ENCODE results near the gene COQ10A. TPM values are rescaled to one million over a fixed set of nuclear protein-coding genes. Genes with fewer than 3 reads are reported as not detected.

The COQ10A gene
- total and polyA plus RNA-seq, 2 of the 13 experiments (the other 11 are each of a cell fraction or from before 2014, with no cell fraction given) = 21.0 to 37.3 TPM

GRCh38 chr12:56315622-56316473, 49.1 kb downstream of the COQ10A start, which contains the start of gene CNPY2 (continued):
- TF ChIP-seq CEBPZ (IDR thresholded peaks at IDR 0.05; ENCODE audit: low read length) (no peak), SRSF4 (IDR thresholded peaks at IDR 0.05; ENCODE audit: low read depth, low read length, poor library complexity, severe bottlenecking) (no peak), ZNF432 (CRISPR knock-in tag; IDR thresholded peaks at IDR 0.05; ENCODE audit: borderline replicate concordance) (no peak), PCBP2 (optimal IDR thresholded peaks at IDR 0.05; ENCODE audit: low read depth, low read length, poor library complexity, severe bottlenecking) (no peak), ZNF234 (CRISPR knock-in tag; conservative IDR thresholded peaks at IDR 0.05) (no peak), NR2F1 (CRISPR knock-in tag; IDR thresholded peaks at IDR 0.05) (no peak; a peak in 1 of 4 replicates), TBX2 (CRISPR knock-in tag; IDR thresholded peaks at IDR 0.05; ENCODE audit: borderline replicate concordance) (peak; percentile 91), CBX2 (IDR thresholded peaks at IDR 0.05; ENCODE audit: low read depth, low read length) (no peak), CBX2 (CRISPR knock-in tag; IDR thresholded peaks at IDR 0.05; ENCODE audit: low read depth) (no peak), ZNF570 (CRISPR knock-in tag; IDR thresholded peaks at IDR 0.05; ENCODE audit: borderline replicate concordance) (no peak), IRF1 (CRISPR knock-in tag; IDR thresholded peaks at IDR 0.05; ENCODE audit: low read depth) (no peak), ZNF652 (CRISPR knock-in tag; IDR thresholded peaks at IDR 0.05; ENCODE audit: borderline replicate concordance, low read depth) (no peak), ZBTB25 (CRISPR knock-in tag; IDR thresholded peaks at IDR 0.05) (no peak), ZNF83 (CRISPR knock-in tag; IDR thresholded peaks at IDR 0.05; ENCODE audit: borderline replicate concordance) (no peak), FIP1L1 (IDR thresholded peaks at IDR 0.05; ENCODE audit: borderline replicate concordance, insufficient read depth, low read depth, low read length) (no peak), MAFF (IDR thresholded peaks at IDR 0.05; ENCODE audit: low read depth, low read length) (no peak), IKZF5 (CRISPR knock-in tag; IDR thresholded peaks at IDR 0.05) (peak; percentile 73), SALL2 (CRISPR knock-in tag; IDR thresholded peaks at IDR 0.05) (peak; percentile 73; the same call in 1 of the 2 replicates), MIER3 (CRISPR knock-in tag; IDR thresholded peaks at IDR 0.05; ENCODE audit: borderline replicate concordance) (no peak), ZNF816 (CRISPR knock-in tag; IDR thresholded peaks at IDR 0.05; ENCODE audit: borderline replicate concordance) (no peak), GTF3A (CRISPR knock-in tag; conservative IDR thresholded peaks at IDR 0.05) (0 out of 2 replicates have a peak, but pooled peaks have one; percentile 70), SRSF1 (optimal IDR thresholded peaks at IDR 0.05; ENCODE audit: low read depth, low read length) (peak; percentile 13), ZNF577 (CRISPR knock-in tag; IDR thresholded peaks at IDR 0.05; ENCODE audit: borderline replicate concordance, low read depth) (no peak)

Measured in HepG2 (cell line).